Measurements from ENCODE around the gene TCF4.
A peak's percentile ranks its signal among the peaks of the same experiment; 100 is the strongest.

TCF4 gene

DNA sequence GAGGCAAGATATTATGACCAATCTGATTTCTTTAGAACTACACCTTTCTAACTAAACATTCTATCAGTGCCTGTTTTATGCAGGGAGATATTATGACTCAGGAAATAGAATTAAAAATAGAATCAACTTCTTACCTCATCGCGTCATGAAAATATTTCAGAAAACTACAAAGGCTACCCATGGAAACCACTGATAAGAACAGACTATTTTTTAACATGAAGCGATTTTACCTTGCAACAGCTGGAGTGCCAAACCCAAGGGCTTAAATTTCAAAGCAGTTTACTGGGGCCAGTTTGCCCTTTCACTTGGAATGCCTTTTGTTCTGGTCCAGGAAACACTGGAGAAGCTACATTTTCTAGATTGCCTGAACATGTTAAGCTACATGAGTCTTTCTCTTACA is 323.9 kb downstream of the TCF4 start:
- TF ChIP-seq ZNF70 (CRISPR knock-in tag; IDR thresholded peaks at IDR 0.05) (no peak), ZFP3 (CRISPR knock-in tag; IDR thresholded peaks at IDR 0.05) (no peak), TSHZ2 (CRISPR knock-in tag; IDR thresholded peaks at IDR 0.05) (no peak), ZNF565 (CRISPR knock-in tag; conservative IDR thresholded peaks at IDR 0.05; ENCODE audit: low read depth) (no peak), TCF4 (CRISPR knock-in tag; IDR thresholded peaks at IDR 0.05; ENCODE audit: borderline replicate concordance) (no peak), GLIS3 (CRISPR knock-in tag; IDR thresholded peaks at IDR 0.05) (no peak), ARNTL (CRISPR knock-in tag; IDR thresholded peaks at IDR 0.05; ENCODE audit: borderline replicate concordance, low read depth) (no peak), ESRRG (CRISPR knock-in tag; IDR thresholded peaks at IDR 0.05) (no peak), BACH2 (CRISPR knock-in tag; IDR thresholded peaks at IDR 0.05; ENCODE audit: borderline replicate concordance) (no peak), CSRNP3 (CRISPR knock-in tag; IDR thresholded peaks at IDR 0.05) (no peak)
- TF ChIP-seq, protein P1, sequence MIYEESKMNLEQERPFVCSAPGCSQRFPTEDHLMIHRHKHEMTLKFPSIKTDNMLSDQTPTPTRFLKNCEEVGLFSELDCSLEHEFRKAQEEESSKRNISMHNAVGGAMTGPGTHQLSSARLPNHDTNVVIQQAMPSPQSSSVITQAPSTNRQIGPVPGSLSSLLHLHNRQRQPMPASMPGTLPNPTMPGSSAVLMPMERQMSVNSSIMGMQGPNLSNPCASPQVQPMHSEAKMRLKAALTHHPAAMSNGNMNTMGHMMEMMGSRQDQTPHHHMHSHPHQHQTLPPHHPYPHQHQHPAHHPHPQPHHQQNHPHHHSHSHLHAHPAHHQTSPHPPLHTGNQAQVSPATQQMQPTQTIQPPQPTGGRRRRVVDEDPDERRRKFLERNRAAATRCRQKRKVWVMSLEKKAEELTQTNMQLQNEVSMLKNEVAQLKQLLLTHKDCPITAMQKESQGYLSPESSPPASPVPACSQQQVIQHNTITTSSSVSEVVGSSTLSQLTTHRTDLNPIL (CRISPR knock-in tag; IDR thresholded peaks at IDR 0.05; ENCODE audit: low read depth), result no peak
- 0 out of 3 replicates have a peak, but pooled peaks have one; percentile 18 for ATAC-seq

GRCh38 chr18:55262021-55262560 is 325.9 kb downstream of the TCF4 start:
- TF ChIP-seq PPARA (CRISPR knock-in tag; IDR thresholded peaks at IDR 0.05; ENCODE audit: borderline replicate concordance) (no peak), ZNF8 (CRISPR knock-in tag; IDR thresholded peaks at IDR 0.05) (no peak), OSR1 (CRISPR knock-in tag; IDR thresholded peaks at IDR 0.05) (no peak), RARB (CRISPR knock-in tag; IDR thresholded peaks at IDR 0.05) (no peak), POU6F1 (CRISPR knock-in tag; IDR thresholded peaks at IDR 0.05; ENCODE audit: borderline replicate concordance, low read depth) (no peak), CSDC2 (CRISPR knock-in tag; IDR thresholded peaks at IDR 0.05) (no peak), ISL1 (CRISPR knock-in tag; IDR thresholded peaks at IDR 0.05) (no peak), TOX (CRISPR knock-in tag; IDR thresholded peaks at IDR 0.05; ENCODE audit: borderline replicate concordance) (no peak), CSRNP3 (CRISPR knock-in tag; IDR thresholded peaks at IDR 0.05) (no peak), ZC3H10 (CRISPR knock-in tag; IDR thresholded peaks at IDR 0.05) (no peak), SNAI2 (CRISPR knock-in tag; IDR thresholded peaks at IDR 0.05) (no peak), TSHZ2 (CRISPR knock-in tag; IDR thresholded peaks at IDR 0.05) (no peak), TCF4 (CRISPR knock-in tag; IDR thresholded peaks at IDR 0.05; ENCODE audit: borderline replicate concordance) (no peak), BACH2 (CRISPR knock-in tag; IDR thresholded peaks at IDR 0.05; ENCODE audit: borderline replicate concordance) (no peak), ZFP30 (CRISPR knock-in tag; IDR thresholded peaks at IDR 0.05) (no peak), ESRRG (CRISPR knock-in tag; IDR thresholded peaks at IDR 0.05) (no peak)
- TF ChIP-seq, protein P2, sequence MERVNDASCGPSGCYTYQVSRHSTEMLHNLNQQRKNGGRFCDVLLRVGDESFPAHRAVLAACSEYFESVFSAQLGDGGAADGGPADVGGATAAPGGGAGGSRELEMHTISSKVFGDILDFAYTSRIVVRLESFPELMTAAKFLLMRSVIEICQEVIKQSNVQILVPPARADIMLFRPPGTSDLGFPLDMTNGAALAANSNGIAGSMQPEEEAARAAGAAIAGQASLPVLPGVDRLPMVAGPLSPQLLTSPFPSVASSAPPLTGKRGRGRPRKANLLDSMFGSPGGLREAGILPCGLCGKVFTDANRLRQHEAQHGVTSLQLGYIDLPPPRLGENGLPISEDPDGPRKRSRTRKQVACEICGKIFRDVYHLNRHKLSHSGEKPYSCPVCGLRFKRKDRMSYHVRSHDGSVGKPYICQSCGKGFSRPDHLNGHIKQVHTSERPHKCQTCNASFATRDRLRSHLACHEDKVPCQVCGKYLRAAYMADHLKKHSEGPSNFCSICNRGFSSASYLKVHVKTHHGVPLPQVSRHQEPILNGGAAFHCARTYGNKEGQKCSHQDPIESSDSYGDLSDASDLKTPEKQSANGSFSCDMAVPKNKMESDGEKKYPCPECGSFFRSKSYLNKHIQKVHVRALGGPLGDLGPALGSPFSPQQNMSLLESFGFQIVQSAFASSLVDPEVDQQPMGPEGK (CRISPR knock-in tag; IDR thresholded peaks at IDR 0.05; ENCODE audit: borderline replicate concordance), result no peak
- TF ChIP-seq, protein P1 (CRISPR knock-in tag; IDR thresholded peaks at IDR 0.05; ENCODE audit: low read depth), result no peak
- no peak for ATAC-seq

All from SK-N-SH treated with all-trans-retinoic acid at 6 μM for 48 hours (cell line).